Glutamatergic neuron (in vitro differentiated cells): ENCODE data around the gene VPS33B. TPM values are rescaled to one million over a fixed set of nuclear protein-coding genes. Genes with fewer than 3 reads are reported as not detected.

Source experiments
- DNase-seq: peaks from one replicate; pipeline ENCODE4 v3.0.0; 2022
- H3K27ac Mint-ChIP-seq: one replicate; pipeline ENCODE4 v1.8.0; 2020; ENCODE audit warnings: mild to moderate bottlenecking, mixed read lengths, inconsistent platforms; ENCODE audit not compliant: unreplicated experiment
- H3K27me3 Mint-ChIP-seq: one replicate; pipeline ENCODE4 v1.8.0; 2020; ENCODE audit warnings: mild to moderate bottlenecking, moderate library complexity, mixed read lengths, inconsistent platforms; ENCODE audit not compliant: unreplicated experiment
- H3K36me3 Mint-ChIP-seq: one replicate; pipeline ENCODE4 v1.8.0; 2020; ENCODE audit warnings: mild to moderate bottlenecking, mixed read lengths, inconsistent platforms; ENCODE audit not compliant: unreplicated experiment
- H3K4me1 Mint-ChIP-seq: one replicate; pipeline ENCODE4 v1.8.0; 2020; ENCODE audit warnings: mild to moderate bottlenecking, low read depth, mixed read lengths, inconsistent platforms; ENCODE audit not compliant: unreplicated experiment
- H3K4me3 Mint-ChIP-seq: one replicate; pipeline ENCODE4 v1.8.0; 2020; ENCODE audit warnings: mild to moderate bottlenecking, mixed read lengths, inconsistent platforms; ENCODE audit not compliant: unreplicated experiment
- H3K9me3 Mint-ChIP-seq: one replicate; pipeline ENCODE4 v1.8.0; 2020; ENCODE audit warnings: mild to moderate bottlenecking, moderate library complexity, mixed read lengths, inconsistent platforms; ENCODE audit not compliant: unreplicated experiment
- CTCF ChIP-seq: fragments of 200-600 bp; sonication (generic); IDR thresholded peaks from one replicate; pipeline ENCODE4 v1.5.0; 2021; ENCODE audit not compliant: partially characterized antibody, unreplicated experiment
- total RNA-seq: library from RNA; stranded (reverse); fragmentation: NEBNext Ultra II Directional; extraction: Animal tissue kit (Norgen Biotek cat#: 25700); gene quantifications from one replicate; pipeline ENCODE4 v1.2.1, GENCODE V29; 2021; ENCODE audit not compliant: unreplicated experiment

The VPS33B gene
- total RNA-seq, 1 donor from 2014 or later: 31.7 TPM

- DNase-seq: no peak
- H3K4me3 Mint-ChIP-seq: peak overlapping the region; percentile 78
Observed at GRCh38 chr15:90953947-90954711, 68.3 kb downstream of the VPS33B start.

GRCh38 chr15:90952901-90953677, 69.3 kb downstream of the VPS33B start:
- Mint-ChIP-seq H3K36me3 (no peaks in the 10 kb centered on the region), H3K9me3 (peaks cover 8% of the 10 kb centered on the region), H3K4me3 (no peak overlapping the region), H3K4me1 (peaks cover 3% of the 10 kb centered on the region), H3K27ac (no peak overlapping the region), H3K27me3 (peaks cover 14% of the 10 kb centered on the region)
- no peak for TF ChIP-seq CTCF
- DNase-seq: no peak

More at GRCh38 chr15:90953947-90954711, 68.3 kb downstream of the VPS33B start:
- Mint-ChIP-seq H3K27ac (peak overlapping the region; percentile 15), H3K27me3 (peaks cover 14% of the 10 kb centered on the region), H3K4me1 (peaks cover 3% of the 10 kb centered on the region), H3K36me3 (no peaks in the 10 kb centered on the region), H3K9me3 (peaks cover 8% of the 10 kb centered on the region)
- TF ChIP-seq CTCF: no peak

GRCh38 chr15:90950676-90951075, 71.7 kb downstream of the VPS33B start:
- Mint-ChIP-seq H3K4me3 (no peak overlapping the region), H3K4me1 (no peaks in the 10 kb centered on the region), H3K27ac (no peak overlapping the region), H3K27me3 (peaks cover 8% of the 10 kb centered on the region), H3K36me3 (no peaks in the 10 kb centered on the region), H3K9me3 (peaks cover 7% of the 10 kb centered on the region)
- no peak for DNase-seq
- TF ChIP-seq CTCF: no peak

- no peaks in the 10 kb centered on the region for H3K4me1 Mint-ChIP-seq
- peaks cover 7% of the 10 kb centered on the region for H3K9me3 Mint-ChIP-seq
- no peak overlapping the region for H3K27ac Mint-ChIP-seq
- no peak for DNase-seq
- H3K27me3 Mint-ChIP-seq: peaks cover 7% of the 10 kb centered on the region
- H3K4me3 Mint-ChIP-seq: no peak overlapping the region
- no peaks in the 10 kb centered on the region for H3K36me3 Mint-ChIP-seq
- no peak for TF ChIP-seq CTCF
Observed at GRCh38 chr15:90949979-90950675, 72.3 kb downstream of the VPS33B start.

Other genes with a start within 250 kb of the VPS33B start
- 26.5 TPM for gene FURIN, start 154.0 kb downstream of the VPS33B start, total RNA-seq
- gene FES, start 138.1 kb downstream of the VPS33B start, total RNA-seq: 3.3 TPM
- 81.8 TPM for gene MAN2A2, start 119.3 kb downstream of the VPS33B start, total RNA-seq
- gene HDDC3, start 90.0 kb downstream of the VPS33B start, total RNA-seq: 10.7 TPM
- gene UNC45A, start 87.3 kb downstream of the VPS33B start, total RNA-seq: 65.1 TPM
- gene RCCD1, start 67.7 kb downstream of the VPS33B start, total RNA-seq: 11.5 TPM
- 42.5 TPM for gene PRC1, start 28.1 kb downstream of the VPS33B start, total RNA-seq
- 7.1 TPM for gene SV2B, start 77.7 kb upstream of the VPS33B start, total RNA-seq